GM10266 (cell line): ENCODE measurements around the gene ZNF37A.
"Not testable (repeated sequence)": the region's sequence is repeated elsewhere in the genome, so short reads cannot be mapped to it uniquely, and the experiment has no call there.

Source experiments
- DNase-seq: peaks from one replicate; pipeline ENCODE4 v3.0.0; 2012; ENCODE audit errors: extremely low spot score
- TF ChIP-seq, protein P1 (sequence below): IDR thresholded peaks from 2 replicates; pipeline ENCODE4 v1.5.1; 2012; ENCODE audit warnings: mild to moderate bottlenecking, low read depth; ENCODE audit not compliant: control insufficient read depth, insufficient read depth; ENCODE audit errors: missing control alignments

The ZNF37A gene

GRCh38 chr10:38072552-38072951 lies 21.6 kb upstream of the ZNF37A start:
- no peak for DNase-seq
- TF ChIP-seq, protein P1, sequence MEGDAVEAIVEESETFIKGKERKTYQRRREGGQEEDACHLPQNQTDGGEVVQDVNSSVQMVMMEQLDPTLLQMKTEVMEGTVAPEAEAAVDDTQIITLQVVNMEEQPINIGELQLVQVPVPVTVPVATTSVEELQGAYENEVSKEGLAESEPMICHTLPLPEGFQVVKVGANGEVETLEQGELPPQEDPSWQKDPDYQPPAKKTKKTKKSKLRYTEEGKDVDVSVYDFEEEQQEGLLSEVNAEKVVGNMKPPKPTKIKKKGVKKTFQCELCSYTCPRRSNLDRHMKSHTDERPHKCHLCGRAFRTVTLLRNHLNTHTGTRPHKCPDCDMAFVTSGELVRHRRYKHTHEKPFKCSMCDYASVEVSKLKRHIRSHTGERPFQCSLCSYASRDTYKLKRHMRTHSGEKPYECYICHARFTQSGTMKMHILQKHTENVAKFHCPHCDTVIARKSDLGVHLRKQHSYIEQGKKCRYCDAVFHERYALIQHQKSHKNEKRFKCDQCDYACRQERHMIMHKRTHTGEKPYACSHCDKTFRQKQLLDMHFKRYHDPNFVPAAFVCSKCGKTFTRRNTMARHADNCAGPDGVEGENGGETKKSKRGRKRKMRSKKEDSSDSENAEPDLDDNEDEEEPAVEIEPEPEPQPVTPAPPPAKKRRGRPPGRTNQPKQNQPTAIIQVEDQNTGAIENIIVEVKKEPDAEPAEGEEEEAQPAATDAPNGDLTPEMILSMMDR: no peak

GRCh38 chr10:38076687-38077086 lies 17.4 kb upstream of the ZNF37A start:
- TF ChIP-seq, protein P1: no peak
- DNase-seq: no peak

DNA sequence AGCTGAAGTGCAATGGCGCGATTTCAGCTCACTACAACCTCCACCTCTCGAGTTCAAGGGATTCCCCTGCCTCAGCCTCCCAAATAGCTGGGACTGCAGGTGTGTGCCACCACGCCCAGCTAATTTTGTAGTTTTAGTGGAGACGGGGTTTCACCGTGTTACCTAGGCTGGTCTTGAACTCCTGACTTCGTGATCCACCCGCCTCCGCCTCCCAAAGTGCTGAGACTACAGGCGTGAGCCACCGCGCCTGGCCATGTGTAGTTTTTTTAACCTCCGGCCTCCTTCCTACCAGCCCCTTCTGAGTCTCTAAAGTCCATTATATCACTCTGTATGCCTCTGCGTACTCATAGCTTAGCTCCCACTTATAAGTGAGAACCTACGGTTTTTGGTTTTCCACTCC lies 819 bp upstream of the ZNF37A start:
- not testable (repeated sequence) for DNase-seq

DNA sequence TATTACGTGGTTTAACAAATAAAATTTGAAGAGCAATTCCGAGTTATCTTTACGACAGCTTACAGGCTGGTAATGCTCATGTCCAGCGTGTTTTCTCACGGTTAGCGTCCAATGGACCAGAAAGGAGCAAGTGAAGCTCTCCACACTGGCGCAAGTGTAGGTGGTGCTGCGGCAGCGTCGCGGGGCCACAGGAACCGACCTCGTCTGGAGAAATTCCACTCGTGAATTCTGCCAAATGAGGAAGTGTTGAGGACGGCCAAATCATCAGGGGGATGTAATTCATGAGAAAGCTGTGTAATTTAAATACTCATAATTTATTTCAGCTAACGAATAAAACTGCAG lies 350 bp upstream of the ZNF37A start:
- DNase-seq: peak; percentile 8
- TF ChIP-seq, protein P1: no peak

GRCh38 chr10:38094927-38095574 lies 914 bp downstream of the ZNF37A start:
- TF ChIP-seq, protein P1: no peak
- DNase-seq: no peak

DNA sequence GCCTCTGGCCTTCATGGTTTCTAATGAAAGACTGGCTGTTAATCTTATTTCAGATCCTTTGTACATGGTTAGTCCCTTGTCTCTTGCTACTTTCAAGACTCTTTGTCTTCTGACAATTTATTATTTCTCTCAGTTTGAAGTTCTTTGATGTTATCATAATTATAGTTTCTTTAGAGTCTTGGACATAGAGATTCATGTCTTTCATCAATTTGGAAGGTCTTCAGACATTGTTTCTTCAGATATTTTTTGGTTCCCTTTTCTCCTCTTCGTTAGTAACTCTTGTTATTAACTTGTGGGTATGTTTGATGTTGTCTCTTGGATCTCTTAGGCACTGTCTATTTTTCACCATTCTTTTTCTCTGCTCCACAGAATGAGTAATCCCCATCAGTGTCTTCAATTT lies 8.7 kb downstream of the ZNF37A start:
- no peak for DNase-seq
- TF ChIP-seq, protein P1: no peak

- no peak for DNase-seq
- TF ChIP-seq, protein P1: no peak
These were observed 9.6 kb downstream of the ZNF37A start for GRCh38 chr10:38103756-38104155.

GRCh38 chr10:38112159-38112558 lies 18.0 kb downstream of the ZNF37A start:
- TF ChIP-seq, protein P1: no peak
- no peak for DNase-seq
